Activated T-helper 2 cell treated with anti-CD3 and anti-CD28 coated beads, Interferon-gamma antibody, Interleukin-2, Interleukin-4, amounts not matched to agents 10 μg/mL and 5 μg/mL and 100 μg/mL, durations not matched to agents 14 hours and 24 hours and 36 hours (primary cell): ENCODE measurements around the gene ANKRD11. TPM values are rescaled to one million over a fixed set of nuclear protein-coding genes. Genes with fewer than 3 reads are reported as not detected.
"Not testable (repeated sequence)": the region's sequence is repeated elsewhere in the genome, so short reads cannot be mapped to it uniquely, and the experiment has no call there.

Experiments
- DNase-seq: peaks from one replicate; pipeline ENCODE4 v3.0.0; 2021; ENCODE audit warnings: low spot score
- H3K27ac Mint-ChIP-seq: one replicate; pipeline ENCODE4 v1.8.0; 2021; ENCODE audit warnings: mixed read lengths
- H3K27me3 Mint-ChIP-seq: one replicate; pipeline ENCODE4 v1.8.0; 2021; ENCODE audit warnings: low read depth, mixed read lengths
- H3K36me3 Mint-ChIP-seq: one replicate; pipeline ENCODE4 v1.8.0; 2021; ENCODE audit warnings: low read depth, mixed read lengths
- H3K4me1 Mint-ChIP-seq: one replicate; pipeline ENCODE4 v1.8.0; 2021; ENCODE audit warnings: low read depth, mixed read lengths
- H3K4me3 Mint-ChIP-seq: one replicate; pipeline ENCODE4 v1.8.0; 2021; ENCODE audit warnings: low read depth, mild to moderate bottlenecking, moderate library complexity, mixed read lengths
- H3K9me3 Mint-ChIP-seq: one replicate; pipeline ENCODE4 v1.8.0; 2021; ENCODE audit warnings: mixed read lengths
- intact Hi-C: fragments of 100-400 bp; cut with micrococcal nuclease; formaldehyde crosslinking; loops from one replicate; pipeline ENCODE4 v1.15.1; 2023
- total RNA-seq: library from RNA; stranded (reverse); gene quantifications from 2 replicates; pipeline ENCODE4 v1.2.3, GENCODE V29; 2022

The ANKRD11 gene
- total RNA-seq, 1 donor from 2014 or later = 144 TPM

- no peak overlapping the region for H3K4me3 Mint-ChIP-seq
Measured at GRCh38 chr16:89425523-89425922, 64.8 kb downstream of the ANKRD11 start.

GRCh38 chr16:89423681-89424260 is 66.6 kb downstream of the ANKRD11 start:
- DNase-seq = no peak
- H3K4me3 Mint-ChIP-seq = no peak overlapping the region
- no peaks in the 10 kb centered on the region for H3K9me3 Mint-ChIP-seq
- H3K36me3 Mint-ChIP-seq = peaks cover 44% of the 10 kb centered on the region
- intact Hi-C loops = loop anchor here (1.0 to 5.0 kb wide), 6 partner anchors 15 to 101 kb away; partner anchors contain the start of genes ANKRD11 and SPG7
- H3K4me1 Mint-ChIP-seq = peaks cover 56% of the 10 kb centered on the region
- H3K27ac Mint-ChIP-seq = no peak overlapping the region
- no peaks in the 10 kb centered on the region for H3K27me3 Mint-ChIP-seq

More at GRCh38 chr16:89425523-89425922, 64.8 kb downstream of the ANKRD11 start:
- Mint-ChIP-seq H3K27ac (peak overlapping the region; percentile 4), H3K36me3 (peaks cover 38% of the 10 kb centered on the region), H3K27me3 (no peaks in the 10 kb centered on the region), H3K4me1 (peaks cover 50% of the 10 kb centered on the region), H3K9me3 (no peaks in the 10 kb centered on the region)
- intact Hi-C loops = no loop called here
- no peak for DNase-seq

DNA sequence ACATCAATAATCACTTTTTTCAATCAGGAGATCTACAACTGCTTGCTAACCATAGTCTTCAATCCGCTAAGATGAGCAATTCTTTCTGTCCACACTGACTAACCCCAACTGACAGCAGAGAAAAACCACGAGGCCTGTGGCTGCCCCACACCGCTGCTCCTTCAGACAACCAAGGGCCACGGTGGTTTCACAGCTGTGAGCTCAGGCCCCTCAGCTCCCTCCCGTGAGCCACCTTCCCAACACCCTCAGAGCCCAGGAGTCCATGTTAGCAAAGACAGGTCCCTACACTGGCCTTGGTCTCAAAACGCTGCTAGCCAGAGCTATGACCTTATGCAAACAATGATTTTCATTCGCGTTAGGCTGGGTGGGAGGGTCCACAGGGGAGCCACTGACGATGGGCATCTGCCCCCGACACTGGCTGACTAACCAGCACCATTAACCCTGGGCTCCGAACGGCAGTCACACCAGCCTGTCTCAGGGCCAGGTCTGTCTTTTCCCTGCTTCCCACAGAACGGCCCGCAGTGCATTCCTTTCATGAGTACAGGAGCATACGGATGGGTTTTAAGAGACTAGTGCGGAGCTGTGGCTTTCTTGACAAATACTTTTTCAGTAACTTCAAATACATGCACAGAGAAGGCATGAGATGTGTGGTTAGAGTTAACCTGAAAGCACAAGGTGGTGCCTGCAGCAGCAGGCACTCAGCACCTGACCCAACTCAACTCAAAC is 67.3 kb downstream of the ANKRD11 start:
- Mint-ChIP-seq H3K9me3 (no peaks in the 10 kb centered on the region), H3K36me3 (peaks cover 48% of the 10 kb centered on the region), H3K4me3 (peak overlapping the region; percentile 10), H3K27ac (peak overlapping the region; percentile 87), H3K4me1 (peaks cover 58% of the 10 kb centered on the region), H3K27me3 (no peaks in the 10 kb centered on the region)
- DNase-seq = peak; percentile 28
- intact Hi-C loops = loop anchor here (1.0 to 5.0 kb wide), 6 partner anchors 16 to 101 kb away; partner anchors contain the start of genes ANKRD11 and SPG7

DNA sequence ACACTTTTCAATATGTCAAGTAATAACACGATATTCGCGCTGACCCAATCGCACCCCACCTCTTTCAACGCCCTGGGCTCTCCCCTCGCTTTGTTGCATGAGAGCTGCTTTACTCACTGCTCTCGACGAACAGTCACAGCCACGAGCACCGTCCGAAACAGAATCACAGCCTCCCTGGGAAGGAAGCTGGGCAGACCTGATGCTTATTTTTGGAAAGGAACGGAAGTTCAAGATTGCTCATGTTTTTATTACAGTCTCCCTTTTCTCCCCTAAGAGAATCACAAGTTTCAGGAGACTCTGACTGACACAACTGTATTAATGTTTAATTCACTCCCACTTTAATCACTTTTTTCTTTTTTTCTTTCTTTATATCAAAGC is 67.8 kb downstream of the ANKRD11 start:
- Mint-ChIP-seq H3K4me1 (peaks cover 60% of the 10 kb centered on the region), H3K4me3 (peak overlapping the region; percentile 10), H3K27me3 (no peaks in the 10 kb centered on the region), H3K27ac (peak overlapping the region; percentile 87), H3K9me3 (no peaks in the 10 kb centered on the region), H3K36me3 (peaks cover 53% of the 10 kb centered on the region)
- no peak for DNase-seq
- intact Hi-C loops = loop anchor here (2.0 to 5.0 kb wide), 5 partner anchors 16 to 100 kb away; partner anchors contain the start of gene SPG7

- not testable (repeated sequence) for H3K9me3 Mint-ChIP-seq, H3K27ac Mint-ChIP-seq, H3K4me3 Mint-ChIP-seq, H3K27me3 Mint-ChIP-seq, DNase-seq
- Mint-ChIP-seq H3K36me3 (peaks cover 53% of the 10 kb centered on the region), H3K4me1 (peaks cover 56% of the 10 kb centered on the region)
- intact Hi-C loops = loop anchor here (5.0 kb wide), 2 partner anchors 86 to 99 kb away; partner anchors contain the start of gene SPG7
Measured at GRCh38 chr16:89421300-89421699, 69.1 kb downstream of the ANKRD11 start.

DNA sequence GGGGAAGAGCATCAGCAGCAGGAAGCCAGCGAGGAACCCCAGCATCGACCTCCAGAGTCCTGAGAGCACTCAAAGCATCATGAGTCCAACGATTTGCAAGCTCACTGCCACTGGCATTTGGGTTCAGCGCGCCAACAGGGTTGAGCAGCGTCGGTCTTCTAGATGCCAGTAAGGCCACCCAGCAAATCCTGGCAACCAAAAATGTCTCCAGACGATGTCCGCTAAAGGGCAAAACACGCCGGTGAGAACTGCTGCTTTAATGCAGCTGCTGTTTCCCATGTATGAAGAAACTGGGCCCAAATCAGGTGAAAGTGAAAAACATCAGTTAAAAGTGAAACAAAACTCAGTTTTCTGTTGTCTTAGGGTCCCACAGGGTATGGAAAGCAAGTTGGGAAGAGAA is 70.2 kb downstream of the ANKRD11 start:
- DNase-seq = no peak
- H3K36me3 Mint-ChIP-seq = peaks cover 47% of the 10 kb centered on the region
- H3K9me3 Mint-ChIP-seq = no peaks in the 10 kb centered on the region
- peaks cover 47% of the 10 kb centered on the region for H3K4me1 Mint-ChIP-seq
- H3K27ac Mint-ChIP-seq = no peak overlapping the region
- no peak overlapping the region for H3K4me3 Mint-ChIP-seq
- H3K27me3 Mint-ChIP-seq = no peaks in the 10 kb centered on the region
- intact Hi-C loops = loop anchor here (5.0 kb wide), 2 partner anchors 87 to 98 kb away; partner anchors contain the start of gene SPG7

DNA sequence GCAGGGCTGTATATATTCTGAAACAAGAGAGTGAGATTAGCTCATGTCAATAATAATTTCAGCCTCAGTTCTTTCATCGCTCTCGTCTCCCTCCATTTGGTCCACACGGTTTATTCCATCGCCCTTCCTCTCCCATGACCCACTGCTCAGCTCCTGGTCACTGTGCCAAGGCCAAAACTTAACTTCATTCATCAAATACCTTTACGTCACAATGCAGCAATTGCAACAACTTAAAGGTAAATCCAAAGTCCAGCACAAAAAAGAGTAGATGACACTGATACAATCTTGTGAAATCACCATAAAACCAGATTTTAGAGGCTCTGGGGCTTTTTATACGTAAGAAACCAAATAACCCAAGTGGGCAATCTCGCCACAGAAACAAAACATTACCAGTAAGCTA is 72.0 kb downstream of the ANKRD11 start:
- no peak for DNase-seq
- Mint-ChIP-seq H3K27me3 (no peaks in the 10 kb centered on the region), H3K27ac (peak overlapping the region; percentile 13), H3K9me3 (no peaks in the 10 kb centered on the region), H3K4me1 (peaks cover 36% of the 10 kb centered on the region), H3K36me3 (peaks cover 43% of the 10 kb centered on the region), H3K4me3 (no peak overlapping the region)
- intact Hi-C loops = no loop called here

DNA sequence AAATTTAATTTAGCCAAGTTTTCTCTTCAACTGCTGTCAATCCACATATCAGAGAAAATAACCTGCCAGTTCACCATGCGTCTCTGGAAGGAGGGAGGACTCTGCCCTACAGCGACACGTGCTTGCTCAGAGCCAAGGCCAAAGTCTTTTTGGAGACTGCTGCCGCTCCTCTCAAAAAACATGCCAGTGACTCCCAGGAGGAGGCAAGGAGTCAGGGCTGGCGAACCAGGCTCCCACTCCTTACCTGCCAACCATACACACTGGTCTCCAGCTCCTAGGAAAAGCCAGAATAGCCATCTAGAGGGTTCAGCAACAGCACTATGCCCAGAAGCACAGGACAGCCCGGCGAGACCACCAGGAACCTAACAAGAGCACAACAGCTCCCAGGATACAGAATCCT is 73.0 kb downstream of the ANKRD11 start:
- H3K9me3 Mint-ChIP-seq = no peaks in the 10 kb centered on the region
- peaks cover 26% of the 10 kb centered on the region for H3K4me1 Mint-ChIP-seq
- intact Hi-C loops = no loop called here
- H3K36me3 Mint-ChIP-seq = peaks cover 37% of the 10 kb centered on the region
- no peaks in the 10 kb centered on the region for H3K27me3 Mint-ChIP-seq
- H3K4me3 Mint-ChIP-seq = no peak overlapping the region
- DNase-seq = no peak
- no peak overlapping the region for H3K27ac Mint-ChIP-seq

- Mint-ChIP-seq H3K4me1 (peaks cover 40% of the 10 kb centered on the region), H3K27ac (no peak overlapping the region), H3K27me3 (no peaks in the 10 kb centered on the region), H3K9me3 (no peaks in the 10 kb centered on the region), H3K4me3 (no peak overlapping the region), H3K36me3 (peaks cover 27% of the 10 kb centered on the region)
- DNase-seq = no peak
- intact Hi-C loops = no loop called here
Measured at GRCh38 chr16:89413811-89414585, 76.4 kb downstream of the ANKRD11 start.

- DNase-seq = no peak
- Mint-ChIP-seq H3K36me3 (peaks cover 20% of the 10 kb centered on the region), H3K4me1 (peaks cover 50% of the 10 kb centered on the region), H3K4me3 (no peak overlapping the region), H3K27me3 (no peaks in the 10 kb centered on the region), H3K9me3 (no peaks in the 10 kb centered on the region), H3K27ac (peak overlapping the region; percentile 65)
- intact Hi-C loops = no loop called here
Measured at GRCh38 chr16:89412811-89413210, 77.5 kb downstream of the ANKRD11 start.

DNA sequence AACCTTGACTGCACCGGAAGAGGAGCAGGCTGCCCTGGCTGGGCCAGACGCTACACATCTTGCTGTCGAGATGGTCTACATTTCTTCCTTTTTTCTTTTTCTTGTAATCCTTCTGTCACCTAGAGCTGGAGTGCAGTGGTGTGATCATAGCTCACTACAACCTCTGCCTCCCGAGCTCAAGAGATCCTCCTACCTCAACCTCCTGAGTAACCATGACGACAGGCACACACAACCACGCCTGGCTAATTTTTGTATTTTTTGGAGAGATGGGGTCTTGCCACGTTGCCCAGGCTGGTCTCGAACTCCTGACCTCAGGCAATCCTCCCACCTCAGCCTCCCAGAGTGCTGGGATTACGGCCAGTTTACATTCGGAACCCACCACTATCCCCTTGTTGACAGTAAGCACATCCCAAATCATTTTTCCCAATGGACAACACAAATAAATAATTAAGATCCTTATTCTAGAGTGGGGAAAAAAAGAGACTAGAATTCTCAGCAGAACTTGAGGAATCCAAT is 79.0 kb downstream of the ANKRD11 start:
- Mint-ChIP-seq H3K4me1 (peaks cover 58% of the 10 kb centered on the region), H3K27me3 (no peaks in the 10 kb centered on the region), H3K36me3 (peaks cover 13% of the 10 kb centered on the region), H3K9me3 (no peaks in the 10 kb centered on the region), H3K4me3 (no peak overlapping the region), H3K27ac (peak overlapping the region; percentile 74)
- intact Hi-C loops = no loop called here
- DNase-seq = no peak

DNA sequence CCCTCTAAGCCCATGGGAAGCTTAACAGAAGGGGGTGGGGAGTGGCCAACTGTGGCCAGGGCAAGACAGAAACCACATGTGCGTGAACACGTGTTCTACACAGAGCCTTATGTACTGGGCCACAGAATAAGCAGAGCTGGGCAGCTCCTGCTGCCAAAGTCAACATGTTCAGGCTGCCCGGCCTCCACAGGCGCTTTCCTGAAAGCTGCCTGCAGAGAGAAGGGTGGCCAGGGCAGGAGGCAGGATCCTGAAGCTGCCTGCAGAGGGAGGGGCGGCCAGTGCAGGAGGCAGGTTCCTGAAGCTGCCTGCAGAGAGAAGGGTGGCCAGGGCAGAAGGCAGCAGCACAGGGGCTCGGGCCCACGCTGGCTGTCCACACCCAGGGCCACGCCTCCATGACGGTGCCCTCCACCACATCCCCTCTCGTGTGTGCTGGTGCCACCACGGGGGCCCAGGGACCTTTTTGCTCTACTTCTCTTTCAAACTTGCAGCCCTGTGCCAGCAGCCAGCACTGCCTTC is 79.5 kb downstream of the ANKRD11 start:
- peaks cover 11% of the 10 kb centered on the region for H3K36me3 Mint-ChIP-seq
- no peak for DNase-seq
- intact Hi-C loops = no loop called here
- H3K4me1 Mint-ChIP-seq = peaks cover 60% of the 10 kb centered on the region
- H3K9me3 Mint-ChIP-seq = no peaks in the 10 kb centered on the region
- no peak overlapping the region for H3K4me3 Mint-ChIP-seq
- no peaks in the 10 kb centered on the region for H3K27me3 Mint-ChIP-seq
- H3K27ac Mint-ChIP-seq = peak overlapping the region; percentile 74
